Measurements from ENCODE around the gene AKAP6. TPM values are rescaled to one million over a fixed set of nuclear protein-coding genes. Genes with fewer than 3 reads are reported as not detected.

Gene AKAP6
- total and polyA plus RNA-seq, 2 of the 8 experiments (the other 6 are each of a cell fraction or from before 2014, with no cell fraction given): 0.09 to 0.89 TPM

DNA sequence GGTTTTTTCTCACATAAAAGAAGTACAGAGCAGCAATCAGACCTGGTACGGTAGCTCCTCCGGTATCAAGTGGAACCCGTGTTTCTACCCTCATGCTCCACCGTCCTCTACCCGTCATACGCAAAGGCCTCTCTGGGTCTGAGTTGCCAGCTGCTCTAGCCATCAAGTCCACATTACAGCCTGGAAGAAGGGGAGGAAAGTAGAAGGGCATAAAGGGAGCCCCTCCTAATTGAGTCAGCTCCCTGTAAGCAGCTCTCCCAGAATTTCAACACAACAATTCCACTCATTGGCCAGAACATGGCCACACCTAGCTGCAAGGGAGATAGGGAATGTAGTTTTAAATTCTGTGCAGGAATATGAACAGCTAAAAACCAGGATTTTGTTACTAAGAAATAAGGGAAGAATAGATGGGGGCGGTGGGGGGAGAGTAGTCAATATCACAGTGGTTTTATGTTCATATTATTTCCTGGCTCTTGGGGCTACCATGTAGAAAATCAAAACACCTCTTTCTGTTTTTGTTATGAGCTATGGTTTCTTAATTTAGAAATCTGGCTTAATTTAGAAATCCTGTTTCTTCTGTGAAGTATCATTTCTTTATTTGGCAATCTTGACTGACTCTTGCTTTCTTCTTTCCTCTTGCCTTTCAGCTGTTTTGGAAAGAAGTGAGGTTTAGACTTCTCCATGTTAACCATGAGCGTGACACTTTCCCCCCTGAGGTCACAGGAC is 103.9 kb downstream of the AKAP6 start (continued):
- TF ChIP-seq RBBP5 (IDR thresholded peaks at IDR 0.05; ENCODE audit: borderline replicate concordance, low read depth, low read length): no peak
- TF ChIP-seq EGR1 (IDR thresholded peaks at IDR 0.05; ENCODE audit: borderline replicate concordance, low read depth, low read length): no peak
- TF ChIP-seq SIRT6 (IDR thresholded peaks at IDR 0.05; ENCODE audit: low read length): no peak
- no peak for TF ChIP-seq BRCA1 (IDR thresholded peaks at IDR 0.05; ENCODE audit: low read depth, low read length)
- TF ChIP-seq GABPA (IDR thresholded peaks at IDR 0.05; ENCODE audit: borderline replicate concordance, insufficient read depth, low read length): no peak
- no peak for TF ChIP-seq SIX5 (IDR thresholded peaks at IDR 0.05; ENCODE audit: low read depth, low read length)
